Caco-2 (cell line): Measurements from ENCODE around the gene ISOC2. TPM values are rescaled to one million over a fixed set of nuclear protein-coding genes. Genes with fewer than 3 reads are reported as not detected.

ENCODE experiments used
- BruUV-seq: library from RNA; stranded (reverse); fragments of 400-500 nt; replicated peaks from 2 replicates; lab custom pipeline; 2021; lab: Mats Ljungman, UMichigan
- CTCF ChIA-PET: fragments of 300-600 bp; sonication (Branson Sonifier 250); formaldehyde crosslinking; loops from one replicate; lab custom pipeline; 2022; ENCODE audit warnings: antibody characterized with exemption; lab: Charles Lee
- POLR2A ChIA-PET: fragments of 300-600 bp; sonication (Branson Sonifier 250); formaldehyde crosslinking; loops from one replicate; lab custom pipeline; 2022; ENCODE audit warnings: antibody characterized with exemption; lab: Charles Lee
- DNase-seq, 2 experiments: peaks; one replicate each; pipeline versions ENCODE4 v3.0.0 to v3.0.0-alpha.2; 2020 to 2022
- H3K27me3 ChIP-seq: replicated peaks from 2 replicates; pipeline ENCODE4 v1.6.0; 2011; ENCODE audit warnings: low read length; ENCODE audit not compliant: control insufficient read depth, insufficient read depth
- H3K36me3 ChIP-seq: 2 replicates; pipeline ENCODE4 v1.5.1; 2011; ENCODE audit warnings: low read length; ENCODE audit not compliant: control insufficient read depth, insufficient read depth
- H3K4me1 ChIP-seq: fragments of 250-450 bp; sonication (Bioruptor Pico); 2 replicates; pipeline ENCODE4 v1.5.1; 2020; ENCODE audit warnings: mild to moderate bottlenecking
- H3K4me3 ChIP-seq: 2 replicates; pipeline ENCODE4 v1.5.1; 2011; ENCODE audit warnings: low read depth, mild to moderate bottlenecking, control low read depth, low read length
- H3K9me3 ChIP-seq: fragments of 250-450 bp; sonication (Bioruptor Pico); 2 replicates; pipeline ENCODE4 v1.5.1; 2020; ENCODE audit warnings: mild to moderate bottlenecking, moderate library complexity
- H3K27ac Mint-ChIP-seq: one replicate; pipeline ENCODE4 v1.8.0; 2022; ENCODE audit warnings: mixed read lengths; ENCODE audit not compliant: unreplicated experiment
- H3K27me3 Mint-ChIP-seq: one replicate; pipeline ENCODE4 v1.8.0; 2022; ENCODE audit warnings: mixed read lengths; ENCODE audit not compliant: insufficient read depth, unreplicated experiment
- H3K36me3 Mint-ChIP-seq: one replicate; pipeline ENCODE4 v1.8.0; 2022; ENCODE audit warnings: mild to moderate bottlenecking, mixed read lengths; ENCODE audit not compliant: insufficient read depth, unreplicated experiment
- H3K4me1 Mint-ChIP-seq: one replicate; pipeline ENCODE4 v1.8.0; 2022; ENCODE audit warnings: low read depth, mixed read lengths; ENCODE audit not compliant: unreplicated experiment
- H3K4me3 Mint-ChIP-seq: one replicate; pipeline ENCODE4 v1.8.0; 2022; ENCODE audit warnings: mild to moderate bottlenecking, moderate library complexity, mixed read lengths; ENCODE audit not compliant: unreplicated experiment
- H3K9me3 Mint-ChIP-seq: one replicate; pipeline ENCODE4 v1.8.0; 2022; ENCODE audit warnings: mixed read lengths; ENCODE audit not compliant: unreplicated experiment
- intact Hi-C: fragments of 100-400 bp; cut with micrococcal nuclease; formaldehyde crosslinking; loops from one replicate; pipeline ENCODE4 v1.10.0; 2022; ENCODE audit not compliant: unreplicated experiment
- total RNA-seq: library from RNA; stranded (reverse); gene quantifications from 2 replicates; pipeline ENCODE4 v1.2.3, GENCODE V29; 2022
- TF ChIP-seq, protein P1 (sequence below), 2 experiments: fragments of 200-600 bp in 1 of 2; IDR thresholded peaks; 1 replicate in 1 of 2; 2 replicates in 1 of 2; pipeline versions ENCODE4 v1.5.1 to v1.8.0; 2011 to 2022; ENCODE audit warnings: antibody characterized with exemption in 1 of 2, control low read depth in 1 of 2, inconsistent platforms in 1 of 2, low read depth in 1 of 2, low read length in 1 of 2, mild to moderate bottlenecking in 1 of 2, moderate library complexity in 1 of 2; ENCODE audit not compliant: insufficient read depth in 1 of 2, severe bottlenecking in 1 of 2, unreplicated experiment in 1 of 2

ISOC2 gene
- total RNA-seq, 1 experiment from 2014 or later, result 40.6 TPM

DNA sequence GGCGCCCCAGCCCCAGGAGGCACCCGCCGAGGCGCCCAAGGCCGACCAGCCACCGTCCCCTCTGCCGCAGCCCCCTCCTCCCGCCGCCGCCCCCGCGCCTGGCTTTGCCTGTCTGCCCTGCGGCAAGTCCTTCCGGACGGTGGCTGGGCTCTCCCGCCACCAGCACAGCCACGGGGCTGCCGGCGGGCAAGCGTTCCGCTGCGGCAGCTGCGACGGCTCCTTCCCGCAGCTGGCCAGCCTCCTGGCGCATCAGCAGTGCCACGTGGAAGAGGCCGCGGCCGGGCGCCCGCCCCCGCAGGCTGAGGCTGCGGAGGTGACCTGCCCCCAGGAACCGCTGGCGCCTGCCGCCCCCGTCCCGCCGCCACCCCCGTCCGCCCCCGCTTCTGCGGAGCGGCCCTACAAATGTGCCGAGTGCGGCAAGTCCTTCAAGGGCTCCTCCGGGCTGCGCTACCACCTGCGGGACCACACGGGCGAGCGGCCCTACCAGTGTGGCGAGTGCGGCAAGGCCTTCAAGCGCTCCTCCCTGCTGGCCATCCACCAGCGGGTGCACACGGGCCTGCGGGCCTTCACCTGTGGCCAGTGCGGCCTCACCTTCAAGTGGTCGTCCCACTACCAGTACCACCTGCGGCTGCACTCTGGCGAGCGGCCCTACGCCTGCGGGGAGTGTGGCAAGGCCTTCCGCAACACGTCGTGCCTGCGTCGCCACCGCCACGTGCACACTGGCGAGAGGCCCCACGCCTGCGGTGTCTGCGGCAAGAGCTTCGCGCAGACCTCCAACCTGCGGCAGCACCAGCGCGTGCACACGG is 20.9 kb upstream of the ISOC2 start:
- ChIA-PET POLR2A (no interaction called here), CTCF (no interaction called here)
- Mint-ChIP-seq H3K27ac (no peak overlapping the region), H3K4me3 (no peak overlapping the region), H3K36me3 (peaks cover 32% of the 10 kb centered on the region), H3K27me3 (no peaks in the 10 kb centered on the region), H3K4me1 (peaks cover 26% of the 10 kb centered on the region), H3K9me3 (no peaks in the 10 kb centered on the region)
- TF ChIP-seq, protein P1, sequence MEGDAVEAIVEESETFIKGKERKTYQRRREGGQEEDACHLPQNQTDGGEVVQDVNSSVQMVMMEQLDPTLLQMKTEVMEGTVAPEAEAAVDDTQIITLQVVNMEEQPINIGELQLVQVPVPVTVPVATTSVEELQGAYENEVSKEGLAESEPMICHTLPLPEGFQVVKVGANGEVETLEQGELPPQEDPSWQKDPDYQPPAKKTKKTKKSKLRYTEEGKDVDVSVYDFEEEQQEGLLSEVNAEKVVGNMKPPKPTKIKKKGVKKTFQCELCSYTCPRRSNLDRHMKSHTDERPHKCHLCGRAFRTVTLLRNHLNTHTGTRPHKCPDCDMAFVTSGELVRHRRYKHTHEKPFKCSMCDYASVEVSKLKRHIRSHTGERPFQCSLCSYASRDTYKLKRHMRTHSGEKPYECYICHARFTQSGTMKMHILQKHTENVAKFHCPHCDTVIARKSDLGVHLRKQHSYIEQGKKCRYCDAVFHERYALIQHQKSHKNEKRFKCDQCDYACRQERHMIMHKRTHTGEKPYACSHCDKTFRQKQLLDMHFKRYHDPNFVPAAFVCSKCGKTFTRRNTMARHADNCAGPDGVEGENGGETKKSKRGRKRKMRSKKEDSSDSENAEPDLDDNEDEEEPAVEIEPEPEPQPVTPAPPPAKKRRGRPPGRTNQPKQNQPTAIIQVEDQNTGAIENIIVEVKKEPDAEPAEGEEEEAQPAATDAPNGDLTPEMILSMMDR (IDR thresholded peaks at IDR 0.05; ENCODE audit: insufficient read depth in 1 of 2, low read depth in 1 of 2, low read length in 1 of 2, severe bottlenecking in 1 of 2, unreplicated experiment in 1 of 2), result no peak
- Histone ChIP-seq H3K4me3 (no peak overlapping the region), H3K4me1 (peaks cover 4% of the 10 kb centered on the region; the same call in 1 of the 2 replicates), H3K9me3 (no peaks in the 10 kb centered on the region), H3K27me3 (no peaks in the 10 kb centered on the region), H3K36me3 (no peaks in the 10 kb centered on the region; the same call in 1 of the 2 replicates)
- intact Hi-C loops, result no loop called here
- no peak for DNase-seq
- BruUV-seq, result no TSS peak

GRCh38 chr19:55481794-55482155 is 20.3 kb upstream of the ISOC2 start:
- H3K4me1 ChIP-seq, result peaks cover 4% of the 10 kb centered on the region; the same call in 1 of the 2 replicates
- Mint-ChIP-seq H3K36me3 (peaks cover 32% of the 10 kb centered on the region), H3K4me1 (peaks cover 26% of the 10 kb centered on the region), H3K4me3 (no peak overlapping the region), H3K27me3 (no peaks in the 10 kb centered on the region), H3K27ac (no peak overlapping the region), H3K9me3 (no peaks in the 10 kb centered on the region)
- CTCF ChIA-PET, result no interaction called here
- no peak overlapping the region for H3K4me3 ChIP-seq
- no peaks in the 10 kb centered on the region for H3K9me3 ChIP-seq
- intact Hi-C loops, result no loop called here
- TF ChIP-seq, protein P1 (IDR thresholded peaks at IDR 0.05; ENCODE audit: insufficient read depth in 1 of 2, low read depth in 1 of 2, low read length in 1 of 2, severe bottlenecking in 1 of 2, unreplicated experiment in 1 of 2), result no peak
- no peak for DNase-seq
- no peaks in the 10 kb centered on the region for H3K27me3 ChIP-seq
- BruUV-seq, result no TSS peak
- POLR2A ChIA-PET, result no interaction called here
- no peaks in the 10 kb centered on the region; the same call in 1 of the 2 replicates for H3K36me3 ChIP-seq

- intact Hi-C loops, result no loop called here
- ChIA-PET POLR2A (no interaction called here), CTCF (no interaction called here)
- H3K4me3 ChIP-seq, result no peak overlapping the region
- H3K9me3 ChIP-seq, result no peaks in the 10 kb centered on the region
- H3K36me3 ChIP-seq, result no peaks in the 10 kb centered on the region; the same call in 1 of the 2 replicates
- TF ChIP-seq, protein P1 (IDR thresholded peaks at IDR 0.05; ENCODE audit: insufficient read depth in 1 of 2, low read depth in 1 of 2, low read length in 1 of 2, severe bottlenecking in 1 of 2, unreplicated experiment in 1 of 2), result no peak
- BruUV-seq, result no TSS peak
- Mint-ChIP-seq H3K36me3 (peaks cover 35% of the 10 kb centered on the region), H3K9me3 (no peaks in the 10 kb centered on the region), H3K27ac (no peak overlapping the region), H3K4me3 (no peak overlapping the region), H3K27me3 (no peaks in the 10 kb centered on the region), H3K4me1 (peaks cover 25% of the 10 kb centered on the region)
- no peak for DNase-seq
- H3K27me3 ChIP-seq, result no peaks in the 10 kb centered on the region
- peaks cover 4% of the 10 kb centered on the region; the same call in 1 of the 2 replicates for H3K4me1 ChIP-seq
Measured at GRCh38 chr19:55481148-55481793, 19.8 kb upstream of the ISOC2 start.
